ENCODE data around the gene MTM1. TPM values are rescaled to one million over a fixed set of nuclear protein-coding genes. Genes with fewer than 3 reads are reported as not detected.

Gene MTM1
- total RNA-seq, 1 experiment from 2014 or later, result 6.4 TPM

DNA sequence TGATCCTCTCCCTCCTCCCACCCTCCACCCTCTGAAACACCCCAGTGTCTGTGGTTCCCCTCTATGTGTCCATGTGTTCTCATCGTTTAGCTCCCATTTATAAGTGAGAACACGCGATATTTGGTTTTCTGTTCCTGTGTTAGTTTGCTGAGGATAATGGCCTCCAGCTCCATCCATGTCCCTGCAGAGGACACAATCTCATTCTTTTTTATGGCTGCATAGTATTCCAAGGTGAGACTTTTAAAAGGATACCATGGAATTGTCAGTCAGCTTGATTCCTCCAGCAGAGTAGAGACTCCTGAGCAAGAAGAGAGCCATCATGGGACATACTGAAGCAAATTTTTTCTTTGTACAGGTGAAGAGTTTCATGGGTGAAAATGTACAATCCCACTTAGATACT, 38.8 kb upstream of the MTM1 start:
- Mint-ChIP-seq H3K27me3 (ENCODE audit: low read depth) (no peaks in the 10 kb centered on the region; the same call in 1 of the 2 replicates), H3K4me3 (no peak overlapping the region), H3K36me3 (ENCODE audit: insufficient read depth in 1 of 3, low read depth in 3 of 3) (peaks cover 0 to 7% (median 0%) of the 10 kb centered on the region in 3 experiments; a peak in 3 of 7 replicates), H3K9me3 (peaks cover 71 to 82% of the 10 kb centered on the region in 2 experiments), H3K4me1 (no peaks in the 10 kb centered on the region), H3K27ac (no peak overlapping the region)
- Histone ChIP-seq H2BK5ac (ENCODE audit: insufficient read length, low read length) (no peak overlapping the region), H3K4me1 (ENCODE audit: insufficient read depth, low read length) (no peaks in the 10 kb centered on the region), H3K14ac (ENCODE audit: insufficient read depth, low read length) (no peak overlapping the region), H3K9me3 (ENCODE audit: control insufficient read depth, low read depth, low read length) (no peaks in the 10 kb centered on the region), H2AK5ac (ENCODE audit: insufficient read length, low read length) (no peak overlapping the region), H3K56ac (ENCODE audit: insufficient read length, low read depth, low read length) (no peak overlapping the region), H4K8ac (replicated peaks; ENCODE audit: insufficient read length, low read depth, low read length) (no peak overlapping the region), H3K9ac (ENCODE audit: extremely low read depth, insufficient read length, low read length) (no peak overlapping the region), H2AFZ (ENCODE audit: low read length) (no peak overlapping the region), H2BK20ac (ENCODE audit: low read depth, low read length, poor library complexity, severe bottlenecking) (no peak overlapping the region), H2BK12ac (ENCODE audit: insufficient read length, low read depth, low read length) (no peak overlapping the region), H3K27ac (ENCODE audit: insufficient read length, low read depth, low read length) (no peak overlapping the region), H3K79me2 (ENCODE audit: insufficient read depth, low read length) (no peaks in the 10 kb centered on the region), H2BK15ac (ENCODE audit: low read depth, low read length) (no peak overlapping the region), H4K91ac (ENCODE audit: insufficient read length, low read depth, low read length) (no peak overlapping the region), H3K23me2 (ENCODE audit: insufficient read length, low read depth, low read length, poor library complexity, severe bottlenecking) (no peaks in the 10 kb centered on the region), H3T11ph (ENCODE audit: low read length) (no peak overlapping the region), H3K23ac (ENCODE audit: insufficient read length, low read depth, low read length) (no peak overlapping the region), H2BK120ac (ENCODE audit: low read depth, low read length, poor library complexity, severe bottlenecking) (no peak overlapping the region), H3K4ac (ENCODE audit: low read depth, low read length) (no peak overlapping the region), H3K27me3 (ENCODE audit: insufficient read depth, low read length) (no peaks in the 10 kb centered on the region), H4K20me1 (ENCODE audit: control insufficient read depth, insufficient read depth, insufficient read length) (no peaks in the 10 kb centered on the region), H3K79me1 (ENCODE audit: insufficient read depth, low read depth, low read length, poor library complexity, severe bottlenecking) (no peaks in the 10 kb centered on the region), H3K4me2 (ENCODE audit: insufficient read depth, insufficient read length, low read length) (no peak overlapping the region), H4K5ac (ENCODE audit: insufficient read length, low read depth, low read length) (no peak overlapping the region), H3K18ac (ENCODE audit: insufficient read length, low read depth, low read length) (no peak overlapping the region)
- no CpG with 5 or more reads among the region's 3 CpGs for WGBS (ENCODE audit: extremely low coverage, insufficient read length, low lambda C conversion rate)
- TF ChIP-seq, protein P1, sequence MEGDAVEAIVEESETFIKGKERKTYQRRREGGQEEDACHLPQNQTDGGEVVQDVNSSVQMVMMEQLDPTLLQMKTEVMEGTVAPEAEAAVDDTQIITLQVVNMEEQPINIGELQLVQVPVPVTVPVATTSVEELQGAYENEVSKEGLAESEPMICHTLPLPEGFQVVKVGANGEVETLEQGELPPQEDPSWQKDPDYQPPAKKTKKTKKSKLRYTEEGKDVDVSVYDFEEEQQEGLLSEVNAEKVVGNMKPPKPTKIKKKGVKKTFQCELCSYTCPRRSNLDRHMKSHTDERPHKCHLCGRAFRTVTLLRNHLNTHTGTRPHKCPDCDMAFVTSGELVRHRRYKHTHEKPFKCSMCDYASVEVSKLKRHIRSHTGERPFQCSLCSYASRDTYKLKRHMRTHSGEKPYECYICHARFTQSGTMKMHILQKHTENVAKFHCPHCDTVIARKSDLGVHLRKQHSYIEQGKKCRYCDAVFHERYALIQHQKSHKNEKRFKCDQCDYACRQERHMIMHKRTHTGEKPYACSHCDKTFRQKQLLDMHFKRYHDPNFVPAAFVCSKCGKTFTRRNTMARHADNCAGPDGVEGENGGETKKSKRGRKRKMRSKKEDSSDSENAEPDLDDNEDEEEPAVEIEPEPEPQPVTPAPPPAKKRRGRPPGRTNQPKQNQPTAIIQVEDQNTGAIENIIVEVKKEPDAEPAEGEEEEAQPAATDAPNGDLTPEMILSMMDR (conservative IDR thresholded peaks at IDR 0.05), result no peak
- DNase-seq, result no peak

All from H9 (cell line).